Gastrocnemius medialis (tissue), 4 donors: ENCODE results near the gene SGPP2.

Experiments used
- POLR2A ChIP-seq, 2 donors: fragments of 450-650 bp; IDR thresholded peaks; one replicate each; pipeline ENCODE4 v1.6.1; 2017; ENCODE audit warnings: antibody characterized with exemption in 2 of 2, mild to moderate bottlenecking in 2 of 2, moderate library complexity in 2 of 2
- TF ChIP-seq, protein P1 (sequence below), 5 experiments: fragments of 450-650 bp in 3 of 5; fragments of 200-600 bp in 2 of 5; sonication (generic) in 2 of 5; IDR thresholded peaks in 4 of 5; conservative IDR thresholded peaks in 1 of 5; 1 replicate in 4 of 5; 2 replicates in 1 of 5; pipeline ENCODE4 v1.5.1; 2016 to 2019; ENCODE audit warnings: antibody characterized with exemption in 5 of 5, mild to moderate bottlenecking in 3 of 5, moderate library complexity in 3 of 5

DNA sequence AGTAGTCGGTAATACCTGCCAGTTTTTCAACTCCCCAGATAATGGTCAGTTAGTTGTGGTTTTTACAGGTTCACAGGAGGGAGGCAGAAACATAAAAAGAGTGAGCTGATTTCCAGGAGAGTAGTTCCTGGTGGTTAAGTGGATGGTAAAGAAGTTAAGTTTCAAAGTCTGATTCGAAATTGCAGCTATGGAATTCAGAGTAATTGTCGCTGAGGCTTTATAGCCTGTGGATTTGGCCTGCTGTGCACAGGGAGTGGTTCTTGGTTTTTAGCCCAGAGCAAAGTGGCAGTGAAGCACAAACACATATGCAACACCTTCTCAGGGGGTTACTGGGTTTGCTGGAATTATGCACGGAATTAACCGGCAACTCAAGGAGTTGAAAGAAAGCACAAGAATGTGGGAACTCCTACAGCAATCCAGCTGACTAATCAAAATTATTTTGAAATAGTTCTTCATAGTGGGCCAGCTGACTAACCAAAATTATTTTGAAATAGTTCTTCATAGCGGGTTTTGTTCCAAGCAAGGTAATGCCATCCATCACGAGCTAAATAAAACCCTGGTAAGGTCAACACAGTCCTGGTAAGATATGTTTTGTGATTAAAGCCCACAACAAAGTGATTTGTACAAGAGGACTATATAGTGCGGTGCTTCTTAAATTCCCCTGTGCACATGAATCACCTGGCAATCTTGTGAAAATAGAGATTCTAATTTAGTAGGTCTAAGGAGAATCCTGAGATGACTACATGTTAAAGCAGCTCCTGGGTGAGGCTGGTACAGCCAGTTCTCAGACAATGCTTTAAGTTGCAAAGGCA lies 94.4 kb downstream of the SGPP2 start:
- TF ChIP-seq, protein P1, sequence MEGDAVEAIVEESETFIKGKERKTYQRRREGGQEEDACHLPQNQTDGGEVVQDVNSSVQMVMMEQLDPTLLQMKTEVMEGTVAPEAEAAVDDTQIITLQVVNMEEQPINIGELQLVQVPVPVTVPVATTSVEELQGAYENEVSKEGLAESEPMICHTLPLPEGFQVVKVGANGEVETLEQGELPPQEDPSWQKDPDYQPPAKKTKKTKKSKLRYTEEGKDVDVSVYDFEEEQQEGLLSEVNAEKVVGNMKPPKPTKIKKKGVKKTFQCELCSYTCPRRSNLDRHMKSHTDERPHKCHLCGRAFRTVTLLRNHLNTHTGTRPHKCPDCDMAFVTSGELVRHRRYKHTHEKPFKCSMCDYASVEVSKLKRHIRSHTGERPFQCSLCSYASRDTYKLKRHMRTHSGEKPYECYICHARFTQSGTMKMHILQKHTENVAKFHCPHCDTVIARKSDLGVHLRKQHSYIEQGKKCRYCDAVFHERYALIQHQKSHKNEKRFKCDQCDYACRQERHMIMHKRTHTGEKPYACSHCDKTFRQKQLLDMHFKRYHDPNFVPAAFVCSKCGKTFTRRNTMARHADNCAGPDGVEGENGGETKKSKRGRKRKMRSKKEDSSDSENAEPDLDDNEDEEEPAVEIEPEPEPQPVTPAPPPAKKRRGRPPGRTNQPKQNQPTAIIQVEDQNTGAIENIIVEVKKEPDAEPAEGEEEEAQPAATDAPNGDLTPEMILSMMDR (IDR thresholded peaks at IDR 0.05 in 4 of 5, conservative IDR thresholded peaks at IDR 0.05 in 1 of 5): no peak
- no peak for TF ChIP-seq POLR2A (IDR thresholded peaks at IDR 0.05)
